Thymus (tissue), 11 donors: ENCODE results near the gene SYT17. TPM values are rescaled to one million over a fixed set of nuclear protein-coding genes. Genes with fewer than 3 reads are reported as not detected.

Experiments
- DNase-seq, 9 donors: peaks; one replicate each; pipeline ENCODE4 v3.0.0-alpha.2; 2013; ENCODE audit warnings: low spot score in 9 of 9, low read depth in 6 of 9, missing footprints in 1 of 9
- H3K27ac ChIP-seq, 2 donors: one replicate each; pipeline ENCODE4 v1.5.1; 2013; ENCODE audit warnings: control low read depth in 1 of 2, low read depth in 1 of 2, low read length in 1 of 2, mild to moderate bottlenecking in 1 of 2, moderate library complexity in 1 of 2
- H3K27me3 ChIP-seq, 2 donors: one replicate each; pipeline ENCODE4 v1.5.1; 2013; ENCODE audit warnings: low read length in 1 of 2; ENCODE audit not compliant: control insufficient read depth in 2 of 2, insufficient read depth in 1 of 2
- H3K36me3 ChIP-seq, 2 donors: one replicate each; pipeline ENCODE4 v1.5.1; 2013; ENCODE audit warnings: low read length in 1 of 2, mild to moderate bottlenecking in 1 of 2, moderate library complexity in 1 of 2; ENCODE audit not compliant: control insufficient read depth in 2 of 2, insufficient read depth in 2 of 2
- H3K4me1 ChIP-seq, 2 donors: one replicate each; pipeline ENCODE4 v1.5.1; 2013; ENCODE audit warnings: low read length in 2 of 2; ENCODE audit not compliant: control insufficient read depth in 2 of 2, insufficient read depth in 2 of 2
- H3K4me3 ChIP-seq, 2 donors: one replicate each; pipeline ENCODE4 v1.5.1; 2013; ENCODE audit warnings: low read length in 2 of 2, control low read depth in 1 of 2, mild to moderate bottlenecking in 1 of 2
- H3K9me3 ChIP-seq, 2 donors: one replicate each; pipeline ENCODE4 v1.5.1; 2013; ENCODE audit warnings: low read length in 1 of 2, mild to moderate bottlenecking in 1 of 2; ENCODE audit not compliant: control insufficient read depth in 2 of 2, insufficient read depth in 1 of 2
- WGBS: extraction: QIAGEN DNeasy Blood & Tissue Kit; methylation state at CpG from one replicate; pipeline ENCODE4 v1.1.7; 2013; 5-methylcytosine and 5-hydroxymethylcytosine counted together
- polyA plus RNA-seq: library from polyadenylated mRNA; stranded (reverse); fragments of 200-250 nt; gene quantifications from one replicate; pipeline ENCODE4 v1.2.3, GENCODE V29; 2013
- total RNA-seq: library from RNA; stranded (reverse); fragments of 120-200 nt; gene quantifications from one replicate; pipeline ENCODE4 v1.2.4, GENCODE V29; 2013
- donor health status: healthy.

Gene SYT17
- total and polyA plus RNA-seq, 2 donors = 0.38 to 0.52 TPM

GRCh38 chr16:19136549-19137196, 31.4 kb upstream of the SYT17 start:
- no peaks in the 10 kb centered on the region for H3K27me3 ChIP-seq
- no peaks in the 10 kb centered on the region for H3K36me3 ChIP-seq
- no peak overlapping the region for H3K4me3 ChIP-seq
- no peaks in the 10 kb centered on the region for H3K9me3 ChIP-seq
- WGBS = 52% methylated on average over 10 of the region's 10 CpGs
- no peak overlapping the region for H3K27ac ChIP-seq
- no peaks in the 10 kb centered on the region for H3K4me1 ChIP-seq
- no peak for DNase-seq

- no peaks in the 10 kb centered on the region for H3K36me3 ChIP-seq
- H3K27me3 ChIP-seq = no peaks in the 10 kb centered on the region
- no peak overlapping the region for H3K4me3 ChIP-seq
- DNase-seq = no peak
- no peaks in the 10 kb centered on the region for H3K4me1 ChIP-seq
- no peak overlapping the region for H3K27ac ChIP-seq
- H3K9me3 ChIP-seq = no peaks in the 10 kb centered on the region
- 55% methylated on average over 6 of the region's 6 CpGs for WGBS
Measured at GRCh38 chr16:19137201-19138128, 30.6 kb upstream of the SYT17 start.

GRCh38 chr16:19138601-19139000, 29.4 kb upstream of the SYT17 start:
- no peaks in the 10 kb centered on the region for H3K27me3 ChIP-seq
- DNase-seq = peak in 1 of 9 donors; percentile 24
- no peaks in the 10 kb centered on the region for H3K9me3 ChIP-seq
- no peak overlapping the region for H3K27ac ChIP-seq
- no peak overlapping the region for H3K4me3 ChIP-seq
- no peaks in the 10 kb centered on the region for H3K36me3 ChIP-seq
- no peaks in the 10 kb centered on the region for H3K4me1 ChIP-seq
- 68% methylated on average over 4 of the region's 4 CpGs for WGBS

- WGBS = 90% methylated on average over 5 of the region's 5 CpGs
- Histone ChIP-seq H3K9me3 (no peaks in the 10 kb centered on the region), H3K4me1 (no peaks in the 10 kb centered on the region), H3K27ac (no peak overlapping the region), H3K36me3 (no peaks in the 10 kb centered on the region), H3K27me3 (no peaks in the 10 kb centered on the region), H3K4me3 (no peak overlapping the region)
- no peak for DNase-seq
Measured at GRCh38 chr16:19139436-19140091, 28.5 kb upstream of the SYT17 start.

- H3K4me3 ChIP-seq = no peak overlapping the region
- no peaks in the 10 kb centered on the region for H3K9me3 ChIP-seq
- no peaks in the 10 kb centered on the region for H3K27me3 ChIP-seq
- no peaks in the 10 kb centered on the region for H3K36me3 ChIP-seq
- WGBS = 96% methylated on average over 2 of the region's 2 CpGs
- no peaks in the 10 kb centered on the region for H3K4me1 ChIP-seq
- H3K27ac ChIP-seq = no peak overlapping the region
- DNase-seq = no peak
Measured at GRCh38 chr16:19140396-19140795, 27.6 kb upstream of the SYT17 start.

- no peak overlapping the region for H3K27ac ChIP-seq
- H3K27me3 ChIP-seq = no peaks in the 10 kb centered on the region
- no peak overlapping the region for H3K4me3 ChIP-seq
- no peak for DNase-seq
- H3K36me3 ChIP-seq = no peaks in the 10 kb centered on the region
- 95% methylated on average over 8 of the region's 8 CpGs for WGBS
- H3K9me3 ChIP-seq = no peaks in the 10 kb centered on the region
- H3K4me1 ChIP-seq = no peaks in the 10 kb centered on the region
Measured at GRCh38 chr16:19142939-19143598, 25.0 kb upstream of the SYT17 start.

GRCh38 chr16:19143599-19143956, 24.5 kb upstream of the SYT17 start:
- no peaks in the 10 kb centered on the region for H3K27me3 ChIP-seq

GRCh38 chr16:19145010-19145409, 23.0 kb upstream of the SYT17 start:
- Histone ChIP-seq H3K4me1 (no peaks in the 10 kb centered on the region), H3K27ac (no peak overlapping the region), H3K9me3 (no peaks in the 10 kb centered on the region), H3K4me3 (no peak overlapping the region), H3K36me3 (no peaks in the 10 kb centered on the region), H3K27me3 (no peaks in the 10 kb centered on the region)
- DNase-seq = no peak
- 95% methylated on average over 3 of the region's 3 CpGs for WGBS

More at GRCh38 chr16:19143599-19143956, 24.5 kb upstream of the SYT17 start:
- H3K27ac ChIP-seq = no peak overlapping the region
- DNase-seq = no peak
- H3K36me3 ChIP-seq = no peaks in the 10 kb centered on the region
- WGBS = 96% methylated on average over 9 of the region's 9 CpGs
- H3K4me3 ChIP-seq = no peak overlapping the region
- no peaks in the 10 kb centered on the region for H3K4me1 ChIP-seq
- no peaks in the 10 kb centered on the region for H3K9me3 ChIP-seq
